Vagina (tissue), 2 donors: ENCODE data around the gene HELQ.

Source experiments
- POLR2A ChIP-seq, 2 donors: fragments of 450-650 bp; IDR thresholded peaks; one replicate each; pipeline ENCODE4 v1.6.1; 2017; ENCODE audit warnings: antibody characterized with exemption in 2 of 2, mild to moderate bottlenecking in 2 of 2, moderate library complexity in 2 of 2
- POLR2AphosphoS5 ChIP-seq, 2 donors: sonication (generic); formaldehyde crosslinking; IDR thresholded peaks; one replicate each; pipeline ENCODE4 v1.9.0; 2017; ENCODE audit warnings: antibody characterized with exemption in 2 of 2, mild to moderate bottlenecking in 2 of 2, low read depth in 1 of 2; ENCODE audit not compliant: insufficient read depth in 1 of 2
- TF ChIP-seq, protein P1 (sequence below), 3 experiments: fragments of 450-650 bp in 2 of 3; fragments of 200-600 bp in 1 of 3; sonication (generic) in 1 of 3; IDR thresholded peaks; one replicate each; pipeline ENCODE4 v1.5.1; 2017 to 2019; ENCODE audit warnings: antibody characterized with exemption in 3 of 3, mild to moderate bottlenecking in 2 of 3, moderate library complexity in 2 of 3

DNA sequence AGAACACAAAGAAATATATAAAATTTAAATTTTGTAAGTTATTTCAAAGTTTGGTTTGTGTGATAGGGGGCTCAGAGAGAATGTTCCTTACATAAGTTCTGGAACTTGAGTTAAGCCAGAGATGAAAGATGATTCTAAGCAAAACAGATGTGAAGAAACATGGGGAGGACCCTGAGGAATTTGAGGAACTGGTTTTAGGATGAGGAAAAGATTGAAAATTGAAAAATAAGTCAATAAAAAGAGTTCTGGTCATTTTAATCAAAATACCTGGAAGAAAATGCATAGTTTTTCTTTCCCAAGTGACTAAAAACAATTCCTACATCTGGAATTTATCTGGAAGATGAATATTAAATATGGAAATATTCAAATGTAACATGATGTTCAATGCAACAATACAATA, 37.4 kb downstream of the HELQ start:
- TF ChIP-seq POLR2A (IDR thresholded peaks at IDR 0.05) (no peak), POLR2AphosphoS5 (IDR thresholded peaks at IDR 0.05; ENCODE audit: insufficient read depth in 1 of 2, low read depth in 1 of 2) (no peak)
- TF ChIP-seq, protein P1, sequence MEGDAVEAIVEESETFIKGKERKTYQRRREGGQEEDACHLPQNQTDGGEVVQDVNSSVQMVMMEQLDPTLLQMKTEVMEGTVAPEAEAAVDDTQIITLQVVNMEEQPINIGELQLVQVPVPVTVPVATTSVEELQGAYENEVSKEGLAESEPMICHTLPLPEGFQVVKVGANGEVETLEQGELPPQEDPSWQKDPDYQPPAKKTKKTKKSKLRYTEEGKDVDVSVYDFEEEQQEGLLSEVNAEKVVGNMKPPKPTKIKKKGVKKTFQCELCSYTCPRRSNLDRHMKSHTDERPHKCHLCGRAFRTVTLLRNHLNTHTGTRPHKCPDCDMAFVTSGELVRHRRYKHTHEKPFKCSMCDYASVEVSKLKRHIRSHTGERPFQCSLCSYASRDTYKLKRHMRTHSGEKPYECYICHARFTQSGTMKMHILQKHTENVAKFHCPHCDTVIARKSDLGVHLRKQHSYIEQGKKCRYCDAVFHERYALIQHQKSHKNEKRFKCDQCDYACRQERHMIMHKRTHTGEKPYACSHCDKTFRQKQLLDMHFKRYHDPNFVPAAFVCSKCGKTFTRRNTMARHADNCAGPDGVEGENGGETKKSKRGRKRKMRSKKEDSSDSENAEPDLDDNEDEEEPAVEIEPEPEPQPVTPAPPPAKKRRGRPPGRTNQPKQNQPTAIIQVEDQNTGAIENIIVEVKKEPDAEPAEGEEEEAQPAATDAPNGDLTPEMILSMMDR (IDR thresholded peaks at IDR 0.05), result no peak
